Loucy (cell line): ENCODE results near the gene ENTPD1.
A peak's percentile ranks its signal among the peaks of the same experiment; 100 is the strongest.

Source experiments
- H2AFZ ChIP-seq: fragments of 200-600 bp; sonication (generic); 2 replicates; pipeline ENCODE4 v1.6.0; 2016; ENCODE audit warnings: antibody characterized with exemption, mild to moderate bottlenecking, low read length, moderate library complexity
- H3F3A ChIP-seq: fragments of 200-600 bp; 2 replicates; pipeline ENCODE4 v1.6.0; 2016; ENCODE audit warnings: antibody characterized with exemption, low read depth, mild to moderate bottlenecking
- H3K27me3 ChIP-seq: fragments of 200-600 bp; sonication (generic); 2 replicates; pipeline ENCODE4 v1.6.1; 2014; ENCODE audit warnings: low read length, mild to moderate bottlenecking; ENCODE audit not compliant: insufficient read depth, poor library complexity, severe bottlenecking
- H3K36me3 ChIP-seq: fragments of 200-600 bp; sonication (generic); 2 replicates; pipeline ENCODE4 v1.6.1; 2016; ENCODE audit warnings: low read length; ENCODE audit not compliant: insufficient read depth
- H3K4me1 ChIP-seq: fragments of 200-600 bp; sonication (generic); 2 replicates; pipeline ENCODE4 v1.5.1; 2014; ENCODE audit warnings: low read length, mild to moderate bottlenecking; ENCODE audit not compliant: insufficient read depth, poor library complexity, severe bottlenecking
- H3K4me2 ChIP-seq: fragments of 200-600 bp; sonication (generic); 2 replicates; pipeline ENCODE4 v1.6.0; 2014; ENCODE audit warnings: antibody characterized with exemption, low read length, low read depth, mild to moderate bottlenecking; ENCODE audit not compliant: poor library complexity, severe bottlenecking
- H3K4me3 ChIP-seq: fragments of 200-600 bp; sonication (generic); 2 replicates; pipeline ENCODE4 v1.5.1; 2014; ENCODE audit warnings: low read length, mild to moderate bottlenecking, mixed read lengths; ENCODE audit not compliant: poor library complexity, severe bottlenecking
- H3K79me2 ChIP-seq: fragments of 200-600 bp; sonication (generic); 2 replicates; pipeline ENCODE4 v1.6.1; 2014; ENCODE audit warnings: low read length; ENCODE audit not compliant: insufficient read depth
- H3K9ac ChIP-seq: fragments of 200-600 bp; sonication (generic); 2 replicates; pipeline ENCODE4 v1.6.0; 2014; ENCODE audit warnings: mild to moderate bottlenecking, low read depth, low read length, moderate library complexity; ENCODE audit not compliant: poor library complexity, severe bottlenecking
- H3K9me2 ChIP-seq: fragments of 200-600 bp; sonication (generic); replicated peaks from 2 replicates; pipeline ENCODE4 v1.6.1; 2016; ENCODE audit warnings: low read depth, low read length, mixed read lengths
- H3K9me3 ChIP-seq: fragments of 200-600 bp; sonication (generic); 2 replicates; pipeline ENCODE4 v1.6.1; 2014; ENCODE audit warnings: mild to moderate bottlenecking, antibody characterized with exemption, low read length, low read depth; ENCODE audit not compliant: insufficient read depth
- H4K20me1 ChIP-seq: fragments of 200-600 bp; sonication (generic); 2 replicates; pipeline ENCODE4 v1.6.0; 2014; ENCODE audit warnings: antibody characterized with exemption, low read length, mild to moderate bottlenecking; ENCODE audit not compliant: insufficient read depth, poor library complexity, severe bottlenecking
- EZH2phosphoT487 ChIP-seq: fragments of 200-600 bp; IDR thresholded peaks from 2 replicates; pipeline ENCODE4 v1.6.1; 2018; ENCODE audit warnings: antibody characterized with exemption, mild to moderate bottlenecking, moderate library complexity, borderline replicate concordance
- TF ChIP-seq, protein P1 (sequence below): fragments of 200-600 bp; sonication (generic); conservative IDR thresholded peaks from 2 replicates; pipeline ENCODE4 v1.5.1; 2014; ENCODE audit warnings: mild to moderate bottlenecking, antibody characterized with exemption, low read length

ENTPD1 gene

DNA sequence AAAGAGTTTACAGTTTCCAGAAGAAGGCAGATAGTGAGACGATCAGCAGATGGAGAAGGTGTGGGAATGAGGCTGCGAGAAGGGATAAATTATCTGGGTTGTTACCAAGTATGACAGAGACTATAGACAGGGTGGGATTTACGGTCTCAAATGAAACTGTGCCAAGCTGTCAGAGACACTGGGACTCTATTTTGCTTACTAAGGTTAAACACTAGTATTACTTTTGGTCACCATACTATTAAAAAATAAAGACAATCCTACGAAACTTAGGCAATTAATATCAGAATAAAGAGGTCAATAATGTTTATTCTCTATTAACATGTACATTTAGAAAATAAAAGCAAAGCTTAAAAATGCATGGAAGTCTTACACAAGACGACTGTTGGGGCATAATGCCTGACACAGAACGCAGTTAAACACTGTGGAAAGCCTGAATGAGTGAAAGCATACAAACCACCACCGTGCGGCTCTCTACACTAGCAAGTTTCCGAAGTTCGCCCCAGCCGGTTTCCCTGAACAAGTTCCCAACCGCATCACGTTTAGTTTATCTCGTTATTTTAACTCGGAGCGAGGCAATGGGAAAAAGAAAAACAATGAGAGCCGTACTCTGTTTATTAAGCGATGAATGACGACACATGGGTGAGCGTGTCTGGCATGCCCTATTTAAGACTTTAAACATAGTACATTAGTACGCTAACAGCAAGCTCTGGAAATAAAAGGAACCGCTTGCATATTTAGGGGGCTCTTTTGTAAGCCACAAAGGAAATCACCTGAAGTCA, 150.9 kb downstream of the ENTPD1 start:
- Histone ChIP-seq H2AFZ (peak overlapping the region; percentile 80), H3K9ac (peak overlapping the region; percentile 71), H3K4me3 (peak overlapping the region; percentile 79), H4K20me1 (no peaks in the 10 kb centered on the region), H3K9me2 (no peaks in the 10 kb centered on the region), H3K36me3 (no peaks in the 10 kb centered on the region), H3K4me1 (no peaks in the 10 kb centered on the region), H3F3A (no peaks in the 10 kb centered on the region), H3K4me2 (peak overlapping the region; percentile 61), H3K27me3 (no peaks in the 10 kb centered on the region), H3K79me2 (no peaks in the 10 kb centered on the region; the same call in 1 of the 2 replicates), H3K9me3 (no peaks in the 10 kb centered on the region)
- TF ChIP-seq, protein P1, sequence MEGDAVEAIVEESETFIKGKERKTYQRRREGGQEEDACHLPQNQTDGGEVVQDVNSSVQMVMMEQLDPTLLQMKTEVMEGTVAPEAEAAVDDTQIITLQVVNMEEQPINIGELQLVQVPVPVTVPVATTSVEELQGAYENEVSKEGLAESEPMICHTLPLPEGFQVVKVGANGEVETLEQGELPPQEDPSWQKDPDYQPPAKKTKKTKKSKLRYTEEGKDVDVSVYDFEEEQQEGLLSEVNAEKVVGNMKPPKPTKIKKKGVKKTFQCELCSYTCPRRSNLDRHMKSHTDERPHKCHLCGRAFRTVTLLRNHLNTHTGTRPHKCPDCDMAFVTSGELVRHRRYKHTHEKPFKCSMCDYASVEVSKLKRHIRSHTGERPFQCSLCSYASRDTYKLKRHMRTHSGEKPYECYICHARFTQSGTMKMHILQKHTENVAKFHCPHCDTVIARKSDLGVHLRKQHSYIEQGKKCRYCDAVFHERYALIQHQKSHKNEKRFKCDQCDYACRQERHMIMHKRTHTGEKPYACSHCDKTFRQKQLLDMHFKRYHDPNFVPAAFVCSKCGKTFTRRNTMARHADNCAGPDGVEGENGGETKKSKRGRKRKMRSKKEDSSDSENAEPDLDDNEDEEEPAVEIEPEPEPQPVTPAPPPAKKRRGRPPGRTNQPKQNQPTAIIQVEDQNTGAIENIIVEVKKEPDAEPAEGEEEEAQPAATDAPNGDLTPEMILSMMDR, result peak; percentile 45
- TF ChIP-seq EZH2phosphoT487, result no peak

DNA sequence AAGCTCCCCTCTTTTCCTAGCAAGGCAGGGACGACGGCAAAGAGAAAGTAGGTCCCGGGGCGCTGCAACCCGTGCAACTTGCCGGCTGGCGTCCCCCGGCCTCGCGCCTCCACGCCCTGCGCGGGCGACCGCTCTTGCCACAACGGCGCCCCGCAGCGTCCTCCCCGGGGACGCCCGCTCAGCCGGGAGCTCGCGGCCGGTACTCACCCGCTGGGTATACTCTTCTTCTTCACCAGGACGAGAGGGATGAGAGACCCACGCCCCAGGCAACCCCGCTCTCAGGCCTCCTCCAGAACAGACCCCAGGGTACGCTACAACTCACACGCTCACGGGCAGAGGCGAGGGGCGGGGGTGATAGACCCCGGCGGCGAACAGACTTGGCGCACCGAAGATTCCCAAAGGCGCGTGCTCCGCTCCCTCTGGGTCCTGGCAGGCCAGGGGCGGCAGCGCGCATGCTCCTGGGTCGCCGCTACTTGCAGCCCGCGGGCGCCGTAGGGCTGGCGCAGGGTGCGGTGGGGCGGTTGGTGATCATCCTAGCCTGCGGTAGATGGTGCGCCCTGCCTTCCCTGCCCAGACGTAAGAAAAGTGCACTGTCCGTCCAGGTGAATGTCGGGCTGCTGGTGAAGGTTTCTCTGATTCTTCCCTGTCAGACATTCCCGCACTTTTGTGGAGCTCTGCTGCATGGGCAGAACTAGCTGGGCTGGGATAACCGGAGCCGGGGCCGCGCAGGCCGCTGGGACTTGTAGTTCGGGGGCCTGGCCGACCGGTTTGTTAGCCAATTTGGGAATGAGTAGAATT, 151.7 kb downstream of the ENTPD1 start, which contains the start of gene CC2D2B:
Gene CC2D2B (plus strand): TSS at position 520 of the 798 bp plus-strand sequence. CDS start 3,349 bp downstream, outside the sequence.
- Histone ChIP-seq H2AFZ (peak within 1 kb of the TSS; percentile 80), H3F3A (no peaks in the 10 kb centered on the region), H3K4me1 (no peaks in the 10 kb centered on the region), H3K79me2 (no peaks in the 10 kb centered on the region; the same call in 1 of the 2 replicates), H3K9me3 (no peaks in the 10 kb centered on the region), H3K36me3 (no peaks in the 10 kb centered on the region), H3K4me2 (peak within 1 kb of the TSS; percentile 61), H3K27me3 (no peaks in the 10 kb centered on the region), H3K9ac (peak within 1 kb of the TSS; percentile 71), H3K4me3 (peak within 1 kb of the TSS; percentile 79), H3K9me2 (no peaks in the 10 kb centered on the region), H4K20me1 (no peaks in the 10 kb centered on the region)
- TF ChIP-seq, protein P1, result no peak
- TF ChIP-seq EZH2phosphoT487, result no peak

GRCh38 chr10:95908450-95908849, 152.5 kb downstream of the ENTPD1 start:
- H3K36me3 ChIP-seq, result no peaks in the 10 kb centered on the region
- H3F3A ChIP-seq, result no peaks in the 10 kb centered on the region
- no peaks in the 10 kb centered on the region for H3K9me3 ChIP-seq
- peak overlapping the region; percentile 61 for H3K4me2 ChIP-seq
- no peaks in the 10 kb centered on the region for H3K9me2 ChIP-seq
- peak overlapping the region; percentile 80 for H2AFZ ChIP-seq
- TF ChIP-seq EZH2phosphoT487, result no peak
- TF ChIP-seq, protein P1, result no peak
- no peaks in the 10 kb centered on the region for H3K27me3 ChIP-seq
- H4K20me1 ChIP-seq, result no peaks in the 10 kb centered on the region
- peak overlapping the region; percentile 79 for H3K4me3 ChIP-seq
- H3K9ac ChIP-seq, result peak overlapping the region; percentile 71
- H3K4me1 ChIP-seq, result no peaks in the 10 kb centered on the region
- no peaks in the 10 kb centered on the region; the same call in 1 of the 2 replicates for H3K79me2 ChIP-seq
